Subcutaneous abdominal adipose tissue (tissue), 5 donors: ENCODE results near the gene FARS2.

Experiments used
- H3K27ac ChIP-seq: one replicate; pipeline ENCODE4 v1.7.0; 2013; ENCODE audit warnings: low read depth, mild to moderate bottlenecking, inconsistent platforms, low read length, moderate library complexity
- H3K27me3 ChIP-seq, 5 donors: one replicate each; pipeline ENCODE4 v1.7.0; 2013; ENCODE audit warnings: low read length in 5 of 5, inconsistent platforms in 1 of 5; ENCODE audit not compliant: control insufficient read depth in 5 of 5, insufficient read depth in 4 of 5
- H3K36me3 ChIP-seq, 5 donors: one replicate each; pipeline ENCODE4 v1.7.0; 2013; ENCODE audit warnings: low read length in 5 of 5; ENCODE audit not compliant: control insufficient read depth in 5 of 5, insufficient read depth in 5 of 5
- H3K4me1 ChIP-seq, 5 donors: one replicate each; pipeline ENCODE4 v1.7.0; 2013; ENCODE audit warnings: low read length in 5 of 5, mild to moderate bottlenecking in 3 of 5, moderate library complexity in 1 of 5; ENCODE audit not compliant: control insufficient read depth in 5 of 5, insufficient read depth in 5 of 5
- H3K4me3 ChIP-seq, 5 donors: one replicate each; pipeline ENCODE4 v1.7.0; 2013; ENCODE audit warnings: low read length in 5 of 5, low read depth in 1 of 5
- H3K9ac ChIP-seq, 5 donors: one replicate each; pipeline ENCODE4 v1.7.0; 2013; ENCODE audit warnings: low read length in 5 of 5, mild to moderate bottlenecking in 4 of 5, moderate library complexity in 3 of 5
- H3K9me3 ChIP-seq, 5 donors: one replicate each; pipeline ENCODE4 v1.7.0; 2013; ENCODE audit warnings: low read length in 5 of 5; ENCODE audit not compliant: control insufficient read depth in 5 of 5
- donor health status: healthy.
- donor health status: healthy.
- donor health status: healthy.
- donor health status: healthy.
- donor health status: healthy.

FARS2 gene

GRCh38 chr6:5662797-5663196 lies 401.5 kb downstream of the FARS2 start:
- peaks cover 0 to 3% (median 0%) of the 10 kb centered on the region in 5 donors for H3K4me1 ChIP-seq
- H3K27me3 ChIP-seq: no peaks in the 10 kb centered on the region
- H3K27ac ChIP-seq: no peak overlapping the region
- no peak overlapping the region for H3K4me3 ChIP-seq
- no peaks in the 10 kb centered on the region for H3K36me3 ChIP-seq
- H3K9ac ChIP-seq: no peak overlapping the region
- H3K9me3 ChIP-seq: no peaks in the 10 kb centered on the region

DNA sequence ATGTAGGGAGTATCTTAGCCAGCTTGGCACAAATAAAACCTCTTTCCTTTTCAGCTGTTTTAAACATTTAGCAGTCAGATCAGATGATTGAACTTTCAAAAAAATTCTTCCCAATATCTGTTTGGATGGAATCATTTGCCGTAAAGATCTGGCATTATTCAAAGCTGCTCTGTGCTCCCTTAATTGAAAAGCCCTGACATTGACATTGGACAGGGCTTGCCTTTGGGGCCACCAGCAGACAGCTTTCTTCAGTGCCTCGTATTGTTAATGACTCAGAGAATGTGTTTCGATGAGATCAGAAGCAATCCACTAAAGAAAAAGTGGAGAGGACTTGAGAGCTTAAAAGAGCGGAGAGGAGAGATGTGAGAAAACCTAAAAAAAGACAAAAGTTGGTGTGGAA lies 401.9 kb downstream of the FARS2 start:
- H3K27me3 ChIP-seq: no peaks in the 10 kb centered on the region
- H3K4me3 ChIP-seq: no peak overlapping the region
- H3K27ac ChIP-seq: no peak overlapping the region
- no peak overlapping the region for H3K9ac ChIP-seq
- H3K4me1 ChIP-seq: peaks cover 0 to 3% (median 0%) of the 10 kb centered on the region in 5 donors
- no peaks in the 10 kb centered on the region for H3K9me3 ChIP-seq
- H3K36me3 ChIP-seq: no peaks in the 10 kb centered on the region

- no peak overlapping the region for H3K27ac ChIP-seq
- H3K9ac ChIP-seq: no peak overlapping the region
- H3K9me3 ChIP-seq: no peaks in the 10 kb centered on the region
- no peaks in the 10 kb centered on the region for H3K27me3 ChIP-seq
- peaks cover 0 to 3% (median 0%) of the 10 kb centered on the region in 5 donors for H3K4me1 ChIP-seq
- H3K36me3 ChIP-seq: no peaks in the 10 kb centered on the region
- no peak overlapping the region for H3K4me3 ChIP-seq
Observed at GRCh38 chr6:5663739-5664138, 402.4 kb downstream of the FARS2 start.

- no peak overlapping the region for H3K27ac ChIP-seq
- peaks cover 0 to 3% (median 0%) of the 10 kb centered on the region in 5 donors for H3K4me1 ChIP-seq
Observed at GRCh38 chr6:5664149-5664548, 402.8 kb downstream of the FARS2 start.

DNA sequence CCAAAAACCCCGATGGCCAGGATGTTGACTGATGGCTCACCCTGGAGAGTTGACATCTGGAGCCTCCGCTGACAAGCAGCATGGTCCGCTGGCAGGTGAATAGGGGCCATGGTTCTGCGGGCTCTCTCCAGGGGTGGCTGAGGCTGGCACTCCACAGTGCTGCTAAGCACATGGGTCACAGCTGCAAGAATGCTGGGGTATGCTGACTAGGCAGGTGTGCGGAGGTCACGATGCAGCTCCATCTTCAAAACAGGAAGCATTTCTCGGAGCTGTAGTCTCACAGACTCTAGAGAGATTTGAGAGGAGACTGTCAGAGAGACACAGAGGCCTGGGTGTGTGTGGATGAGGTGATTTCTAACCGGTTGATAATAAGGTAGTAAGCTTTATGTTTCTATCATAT lies 403.9 kb downstream of the FARS2 start:
- no peak overlapping the region for H3K4me3 ChIP-seq

More at GRCh38 chr6:5664149-5664548, 402.8 kb downstream of the FARS2 start:
- H3K36me3 ChIP-seq: no peaks in the 10 kb centered on the region
- no peaks in the 10 kb centered on the region for H3K27me3 ChIP-seq
- no peaks in the 10 kb centered on the region for H3K9me3 ChIP-seq
- H3K4me3 ChIP-seq: no peak overlapping the region
- H3K9ac ChIP-seq: no peak overlapping the region

GRCh38 chr6:5665667-5666066 lies 404.4 kb downstream of the FARS2 start:
- no peak overlapping the region for H3K4me3 ChIP-seq
- H3K27me3 ChIP-seq: no peaks in the 10 kb centered on the region
- H3K4me1 ChIP-seq: peaks cover 0 to 3% (median 0%) of the 10 kb centered on the region in 5 donors
- H3K9me3 ChIP-seq: no peaks in the 10 kb centered on the region
- no peaks in the 10 kb centered on the region for H3K36me3 ChIP-seq
- H3K9ac ChIP-seq: no peak overlapping the region
- H3K27ac ChIP-seq: no peak overlapping the region

More for the DNA sequence above, 403.9 kb downstream of the FARS2 start:
- H3K27me3 ChIP-seq: no peaks in the 10 kb centered on the region
- H3K36me3 ChIP-seq: no peaks in the 10 kb centered on the region
- H3K9ac ChIP-seq: no peak overlapping the region
- H3K4me1 ChIP-seq: peaks cover 0 to 3% (median 0%) of the 10 kb centered on the region in 5 donors
- no peak overlapping the region for H3K27ac ChIP-seq
- no peaks in the 10 kb centered on the region for H3K9me3 ChIP-seq

GRCh38 chr6:5666695-5667094 lies 405.4 kb downstream of the FARS2 start:
- peaks cover 0 to 10% (median 4%) of the 10 kb centered on the region in 5 donors for H3K4me1 ChIP-seq
- no peaks in the 10 kb centered on the region for H3K27me3 ChIP-seq
- no peaks in the 10 kb centered on the region for H3K36me3 ChIP-seq
- H3K27ac ChIP-seq: no peak overlapping the region
- no peak overlapping the region for H3K9ac ChIP-seq
- no peak overlapping the region for H3K4me3 ChIP-seq
- no peaks in the 10 kb centered on the region for H3K9me3 ChIP-seq

DNA sequence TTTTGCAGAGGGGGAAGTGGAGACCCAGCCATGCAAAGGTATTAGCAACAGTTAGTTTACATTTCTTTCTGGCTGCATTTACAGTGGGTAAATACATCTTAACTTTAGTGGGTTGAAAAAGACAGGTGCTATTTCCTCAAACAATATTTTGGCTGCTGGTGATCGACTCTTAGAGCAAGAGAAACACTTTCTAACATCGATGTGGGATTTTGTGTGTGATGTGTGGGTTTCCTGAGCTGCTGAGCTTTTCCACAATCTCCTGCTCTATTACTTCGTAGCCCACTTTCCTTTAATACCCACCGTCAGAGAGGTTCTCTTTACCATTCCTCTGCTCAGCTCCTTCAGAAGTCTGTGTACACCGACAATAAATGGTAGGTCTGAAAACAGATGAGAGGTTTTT lies 406.4 kb downstream of the FARS2 start:
- Histone ChIP-seq H3K36me3 (no peaks in the 10 kb centered on the region), H3K27me3 (no peaks in the 10 kb centered on the region), H3K9me3 (no peaks in the 10 kb centered on the region), H3K9ac (no peak overlapping the region), H3K4me1 (peaks cover 0 to 19% (median 9%) of the 10 kb centered on the region in 5 donors), H3K27ac (no peak overlapping the region), H3K4me3 (no peak overlapping the region)

DNA sequence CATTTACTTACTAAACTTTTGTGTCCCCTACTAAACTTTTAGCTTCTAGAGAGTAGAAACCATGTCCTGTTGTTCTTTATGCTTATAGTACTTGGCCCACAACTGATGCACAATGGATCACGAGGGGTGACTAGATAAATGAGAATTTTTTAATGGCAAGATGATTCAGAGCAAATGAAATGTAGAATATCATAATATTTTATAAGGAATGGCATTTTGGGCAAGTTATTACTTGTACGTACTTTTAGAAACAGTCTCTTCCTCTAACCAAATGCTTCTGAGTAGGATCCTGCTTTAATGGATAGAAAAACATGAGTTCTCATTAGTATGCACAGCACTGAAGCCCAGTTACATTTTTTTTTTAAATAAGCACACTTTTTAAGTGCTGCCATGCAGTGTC lies 409.1 kb downstream of the FARS2 start:
- Histone ChIP-seq H3K36me3 (no peaks in the 10 kb centered on the region), H3K27ac (no peak overlapping the region)

DNA sequence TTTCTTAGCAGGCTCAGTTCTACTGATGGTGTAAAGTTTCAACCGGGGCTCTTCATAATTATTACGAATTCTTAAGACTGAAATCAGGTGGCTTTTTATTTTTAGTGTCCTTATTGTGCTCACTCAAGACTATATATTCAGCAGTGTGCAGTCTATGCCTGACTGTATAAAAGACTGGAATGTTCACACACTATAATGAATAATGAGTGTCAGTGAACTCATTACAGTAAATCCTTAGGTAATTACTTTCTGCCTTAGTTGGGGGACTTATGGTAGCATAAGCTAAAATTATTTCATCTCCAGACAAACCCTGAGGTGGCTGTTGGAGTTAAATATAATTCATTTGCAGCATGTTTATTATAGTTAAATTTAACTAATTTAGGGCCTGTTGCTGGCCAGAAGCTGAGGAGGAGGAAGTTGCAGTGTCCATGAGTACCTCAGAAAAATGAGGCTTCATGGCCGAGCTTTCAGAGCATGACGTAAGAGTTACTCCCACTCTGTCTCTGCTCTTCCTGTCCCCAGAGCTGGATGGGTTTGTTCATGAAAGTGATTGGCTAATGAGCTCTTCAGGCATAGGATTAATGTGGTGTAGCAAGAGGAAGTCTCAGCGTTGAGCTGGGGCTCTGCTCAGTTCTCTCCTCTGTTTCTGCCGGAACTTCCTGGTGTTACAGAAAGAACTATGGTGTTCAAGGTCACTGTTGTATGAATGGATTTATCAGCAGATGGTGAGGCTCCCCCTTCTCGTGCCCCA lies 409.7 kb downstream of the FARS2 start:
- Histone ChIP-seq H3K4me3 (no peak overlapping the region), H3K9me3 (no peaks in the 10 kb centered on the region), H3K27ac (no peak overlapping the region), H3K4me1 (peaks cover 0 to 30% (median 18%) of the 10 kb centered on the region in 5 donors), H3K36me3 (no peaks in the 10 kb centered on the region), H3K27me3 (no peaks in the 10 kb centered on the region), H3K9ac (no peak overlapping the region)

More for the DNA sequence above, 409.1 kb downstream of the FARS2 start:
- H3K27me3 ChIP-seq: no peaks in the 10 kb centered on the region
- H3K9ac ChIP-seq: no peak overlapping the region
- H3K4me1 ChIP-seq: peaks cover 0 to 30% (median 18%) of the 10 kb centered on the region in 5 donors
- H3K4me3 ChIP-seq: no peak overlapping the region
- no peaks in the 10 kb centered on the region for H3K9me3 ChIP-seq
